ENCODE results near the gene AMZ1. TPM values are rescaled to one million over a fixed set of nuclear protein-coding genes. Genes with fewer than 3 reads are reported as not detected.

Gene AMZ1
- total and polyA plus RNA-seq, 10 of the 15 experiments (the other 5 are each of a cell fraction or from before 2014, with no cell fraction given), result 0.02 to 2.0 (median 0.69) TPM

DNA sequence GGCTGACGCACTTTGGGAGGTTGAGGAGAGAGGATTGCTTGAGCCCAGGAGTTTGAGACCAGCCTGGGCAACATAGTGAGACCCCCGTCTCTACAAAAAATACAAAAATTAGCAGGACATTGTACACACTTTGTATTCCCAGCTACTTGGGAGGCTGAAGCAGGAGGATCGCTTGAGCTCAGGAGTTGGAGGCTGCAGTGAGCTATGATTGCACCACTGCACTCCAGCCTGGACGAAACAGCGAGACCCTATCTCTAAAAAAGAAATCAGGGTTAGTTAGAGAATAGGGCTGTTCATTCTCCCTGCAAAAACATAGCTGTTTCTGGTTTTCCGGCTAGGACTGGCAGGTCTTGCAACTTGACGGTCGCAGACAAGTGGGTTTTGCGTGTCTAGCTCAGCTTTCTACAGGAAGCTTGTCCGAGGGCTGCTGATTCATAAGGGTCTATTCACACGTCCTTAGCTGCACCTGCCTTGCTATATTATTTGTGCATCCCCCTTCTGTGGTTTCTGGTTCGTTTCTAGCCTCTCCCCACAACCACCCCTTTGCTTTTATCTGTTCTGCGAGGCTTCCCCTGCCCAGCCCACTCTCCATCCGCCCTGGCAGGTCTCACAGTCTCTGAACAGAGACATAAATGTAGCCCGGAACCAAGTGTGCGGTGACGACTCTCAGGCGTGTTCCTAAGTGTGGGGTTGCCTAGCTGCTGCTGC, 10.7 kb downstream of the AMZ1 start (continued):
- TF ChIP-seq EED (IDR thresholded peaks at IDR 0.05; ENCODE audit: low read depth) (peak; percentile 82), SREBF1 (IDR thresholded peaks at IDR 0.05; ENCODE audit: low read length) (no peak), SMAD1 (IDR thresholded peaks at IDR 0.05; ENCODE audit: low read depth, partially characterized antibody) (no peak), HCFC1 (IDR thresholded peaks at IDR 0.05; ENCODE audit: low read length) (no peak), JUNB (IDR thresholded peaks at IDR 0.05) (peak; percentile 89), ZBTB40 (IDR thresholded peaks at IDR 0.05; ENCODE audit: borderline replicate concordance) (no peak), CHD2 (IDR thresholded peaks at IDR 0.05; ENCODE audit: borderline replicate concordance, low read depth, low read length) (peak; percentile 50; the same call in 1 of the 2 replicates), TARDBP (IDR thresholded peaks at IDR 0.05; ENCODE audit: borderline replicate concordance) (peak; percentile 33; the same call in 1 of the 2 replicates), WRNIP1 (IDR thresholded peaks at IDR 0.05; ENCODE audit: borderline replicate concordance, low read depth, low read length) (no peak), ATF7 (IDR thresholded peaks at IDR 0.05; ENCODE audit: low read depth) (peak; percentile 76), POLR2A (IDR thresholded peaks at IDR 0.05; ENCODE audit: low read depth, low read length) (no peak)
- TF ChIP-seq, protein P1, sequence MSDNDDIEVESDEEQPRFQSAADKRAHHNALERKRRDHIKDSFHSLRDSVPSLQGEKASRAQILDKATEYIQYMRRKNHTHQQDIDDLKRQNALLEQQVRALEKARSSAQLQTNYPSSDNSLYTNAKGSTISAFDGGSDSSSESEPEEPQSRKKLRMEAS (IDR thresholded peaks at IDR 0.05; ENCODE audit: low read depth, low read length), result peak; percentile 29; the same call in 1 of the 2 replicates

All from GM12878 (cell line).